ENCODE measurements around the gene SULT1C4.
"Not testable (repeated sequence)": the region's sequence is repeated elsewhere in the genome, so short reads cannot be mapped to it uniquely, and the experiment has no call there.

Gene SULT1C4

DNA sequence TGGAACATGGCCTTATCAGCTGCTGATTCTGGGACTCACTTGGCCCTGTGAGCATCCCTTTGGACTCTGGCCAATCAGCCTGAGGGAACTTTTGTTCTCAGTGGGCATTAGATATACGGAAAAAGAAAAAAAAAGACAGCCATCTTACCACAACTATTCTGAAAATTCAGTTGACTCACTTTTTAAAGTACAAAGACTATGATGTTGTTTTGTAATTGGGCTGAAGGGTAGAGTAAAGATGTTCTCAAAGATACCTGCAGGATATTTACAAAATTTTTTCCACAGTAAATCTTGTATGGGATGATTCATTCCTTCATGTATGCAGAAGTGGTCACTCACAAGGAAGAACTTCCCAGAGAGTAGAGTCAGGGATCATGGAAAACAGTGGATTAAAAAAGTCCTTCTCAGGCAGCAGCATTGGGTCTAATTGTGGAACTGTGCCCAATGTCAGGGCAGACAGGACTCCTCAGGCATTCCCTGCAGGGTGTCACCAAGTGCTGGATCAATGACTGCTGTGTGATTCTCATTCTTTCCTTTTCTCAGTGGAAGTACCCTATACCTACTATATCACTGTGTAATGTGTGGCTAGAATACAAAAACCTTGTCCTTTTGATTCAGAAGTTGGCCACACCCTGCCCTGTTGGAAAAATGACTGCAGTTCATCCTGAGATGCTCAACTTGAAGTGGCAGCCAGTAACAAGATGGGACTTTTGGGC lies 35.4 kb downstream of the SULT1C4 start:
- DNase-seq: no peak

DNA sequence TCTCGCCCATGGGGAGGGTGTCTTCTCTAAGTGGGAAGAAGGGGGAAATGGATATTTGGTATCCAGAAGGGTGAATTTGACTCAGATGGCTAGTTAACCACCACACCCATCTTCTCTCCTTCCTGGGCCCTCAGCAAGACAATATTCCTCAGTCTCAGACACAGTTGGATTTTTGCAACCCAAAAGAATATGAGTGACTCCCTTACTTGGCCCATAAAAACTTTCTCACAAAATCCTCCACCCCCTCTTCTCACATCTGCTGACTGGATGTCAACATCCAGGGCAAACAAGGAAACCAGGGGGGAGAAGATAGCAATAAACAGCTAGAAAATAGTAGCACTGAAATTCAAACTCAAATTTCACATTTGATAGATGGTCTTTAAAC lies 35.9 kb downstream of the SULT1C4 start:
- DNase-seq: no peak

DNA sequence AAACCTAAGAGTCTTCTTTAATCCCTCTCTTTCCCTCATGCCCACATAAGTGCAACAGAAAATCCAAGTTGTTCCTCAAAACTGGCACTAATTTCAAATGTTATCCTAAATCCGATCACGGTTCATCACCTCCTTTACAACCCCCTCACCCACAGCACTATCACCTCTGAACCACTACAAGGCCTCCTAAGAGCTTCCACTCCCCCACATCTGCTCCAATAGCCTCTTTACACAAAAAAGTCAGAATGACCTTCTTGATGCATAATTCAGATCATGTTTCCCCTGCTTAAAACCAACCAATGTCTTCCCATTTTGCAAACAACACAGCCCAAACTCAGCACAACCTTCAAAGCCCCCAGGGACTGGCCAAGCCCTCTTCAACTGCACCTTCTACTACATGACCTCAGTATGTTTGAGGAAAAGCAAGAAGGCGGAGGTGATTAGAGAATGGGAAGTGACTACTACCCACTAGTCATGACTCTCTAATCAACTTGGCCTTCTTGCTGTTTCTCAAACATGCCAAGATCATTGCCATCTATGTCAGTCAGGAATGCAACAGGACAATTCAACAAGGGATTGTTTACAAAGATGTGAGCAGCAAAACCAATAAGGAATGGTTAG lies 36.6 kb downstream of the SULT1C4 start:
- no peak for DNase-seq

DNA sequence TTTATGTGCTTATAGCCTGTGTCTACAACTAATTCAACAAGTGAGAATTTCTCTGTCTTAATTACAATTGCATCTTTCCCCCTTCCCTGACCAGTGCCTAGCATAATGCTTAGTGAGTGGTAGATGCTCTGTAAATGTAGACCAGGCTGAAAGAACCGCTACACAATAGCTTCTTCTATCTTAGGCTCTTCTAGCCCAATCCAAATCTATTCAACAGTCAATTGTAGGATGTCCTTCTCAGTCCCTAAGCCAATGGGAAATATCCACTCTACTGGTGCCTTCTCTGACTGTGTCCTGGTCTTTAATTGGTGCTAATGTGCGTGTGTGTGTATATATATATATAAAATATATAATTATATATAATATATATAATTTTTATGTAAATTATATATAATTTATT lies 37.2 kb downstream of the SULT1C4 start:
- no peak for DNase-seq

DNA sequence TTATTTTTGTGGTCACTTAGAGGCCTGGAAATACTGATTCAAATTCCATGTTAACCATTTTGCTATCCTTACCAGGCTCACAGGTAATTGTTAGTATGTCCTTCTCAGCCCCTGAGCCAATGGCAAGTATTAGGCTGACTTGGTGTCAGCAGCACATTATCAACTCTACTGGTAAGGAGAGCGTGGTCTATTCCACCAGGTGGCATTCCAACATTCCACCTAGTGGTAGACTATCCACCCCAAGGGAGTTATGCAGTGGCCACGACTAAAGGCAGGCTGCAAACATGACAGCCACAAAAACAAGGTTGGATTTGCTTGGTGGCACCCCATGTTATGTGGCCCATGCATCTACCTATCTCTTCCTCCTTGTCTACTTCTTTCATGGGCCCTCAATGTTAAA lies 39.5 kb downstream of the SULT1C4 start:
- no peak for DNase-seq

DNA sequence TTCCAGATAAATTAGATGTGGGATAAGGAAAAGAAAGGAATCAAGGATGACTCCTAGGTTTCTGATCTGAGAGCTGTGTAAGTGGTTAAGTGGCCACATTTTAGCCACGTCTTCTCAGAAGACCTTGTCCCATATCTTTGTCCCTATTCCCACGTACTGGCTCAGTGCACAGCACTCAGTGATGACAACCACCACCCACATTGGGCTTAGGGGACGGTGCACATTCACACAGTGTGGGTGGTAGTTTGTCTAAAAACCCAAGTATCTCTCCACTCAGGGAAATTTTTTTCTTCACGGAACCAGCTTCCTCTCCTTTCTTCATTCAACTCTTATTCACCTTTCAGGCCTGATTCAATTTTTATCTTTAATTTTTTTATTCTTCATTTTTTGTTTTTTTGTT lies 40.7 kb downstream of the SULT1C4 start:
- no peak for DNase-seq

DNA sequence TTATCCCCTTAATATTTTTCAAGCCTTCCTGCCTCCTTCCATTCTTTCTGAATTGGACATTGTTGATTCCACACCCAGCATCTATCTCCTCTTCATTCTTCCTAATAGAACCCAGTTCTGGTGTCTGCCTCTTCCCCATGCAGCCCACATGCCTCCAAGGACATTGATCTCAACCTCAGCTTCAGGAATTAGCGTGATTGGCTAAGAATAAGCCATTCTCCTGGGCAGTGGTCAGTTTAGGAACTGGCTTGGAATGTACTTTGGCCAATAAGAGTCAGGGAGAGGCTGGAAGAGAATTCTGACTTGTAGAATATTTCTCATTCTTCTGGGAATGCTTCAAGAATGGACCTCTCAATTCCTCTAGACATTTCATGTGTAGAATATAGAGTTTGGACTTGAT lies 45.3 kb downstream of the SULT1C4 start:
- DNase-seq: no peak

DNA sequence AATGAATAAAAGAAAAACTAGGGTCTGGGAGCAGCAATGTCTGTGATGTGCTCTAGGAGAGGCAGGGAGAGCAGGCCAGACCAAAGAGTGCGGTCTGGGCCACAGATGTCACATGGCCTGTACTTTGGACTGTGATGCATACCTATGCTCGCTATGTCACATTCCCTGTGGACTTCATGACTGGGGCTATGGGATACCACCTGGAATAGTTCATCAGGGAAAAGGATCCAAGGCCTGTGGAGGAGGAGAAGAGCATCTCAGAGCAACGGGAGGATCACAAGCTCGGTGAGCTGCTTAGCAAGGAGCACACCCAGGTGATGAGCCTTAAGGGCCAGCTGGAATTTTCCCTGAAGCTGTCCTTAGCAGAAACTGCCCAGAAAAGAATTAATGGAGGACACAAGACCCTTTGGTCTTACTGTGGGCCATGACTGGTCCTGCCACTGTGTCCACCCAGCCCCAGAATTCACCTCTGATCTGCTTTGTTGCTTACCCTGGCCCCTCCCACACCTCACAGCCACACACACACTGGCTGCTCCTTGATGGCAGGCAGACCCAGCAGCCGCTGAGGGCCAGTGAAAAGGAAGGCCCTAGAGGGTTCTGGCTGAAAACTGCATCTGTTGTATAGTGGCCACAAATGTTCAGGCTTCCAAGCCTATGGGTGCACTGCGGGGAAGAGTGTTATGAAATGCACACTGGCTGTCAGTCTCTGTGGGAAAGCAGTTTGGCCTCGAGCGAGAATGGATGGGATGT lies 45.9 kb downstream of the SULT1C4 start:
- no peak for DNase-seq

DNA sequence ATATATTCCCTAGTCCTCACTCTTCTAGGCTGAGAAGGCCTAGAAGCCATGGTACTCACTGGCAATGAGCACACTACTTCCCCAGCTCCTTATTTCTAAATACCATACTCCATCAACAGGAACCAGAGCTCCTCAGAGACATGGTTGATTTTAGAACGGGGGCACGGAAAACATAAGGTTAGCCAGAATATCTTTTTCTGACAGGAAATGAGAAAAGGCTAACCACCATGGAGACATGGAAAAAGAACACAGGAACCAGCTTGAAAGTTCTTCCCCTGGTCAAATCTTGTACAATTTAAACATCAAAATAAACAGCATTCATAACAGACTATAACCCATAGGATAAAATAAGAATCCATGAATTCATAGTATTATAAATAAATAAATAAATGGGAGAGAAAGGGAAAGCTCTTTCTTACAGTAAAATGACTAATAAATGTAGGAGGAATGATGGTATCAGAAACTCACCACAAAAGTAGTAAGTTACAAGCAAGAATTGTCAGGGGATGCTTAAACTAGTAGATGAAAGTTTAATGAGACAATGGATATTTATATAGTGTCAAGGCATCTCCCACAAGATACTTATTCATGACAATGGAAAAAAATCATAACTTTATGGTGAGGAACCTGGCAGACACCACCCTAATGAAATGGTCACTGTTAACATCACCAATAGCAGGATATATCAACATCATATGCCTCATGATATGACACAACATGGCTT lies 50.7 kb downstream of the SULT1C4 start:
- DNase-seq: no peak

DNA sequence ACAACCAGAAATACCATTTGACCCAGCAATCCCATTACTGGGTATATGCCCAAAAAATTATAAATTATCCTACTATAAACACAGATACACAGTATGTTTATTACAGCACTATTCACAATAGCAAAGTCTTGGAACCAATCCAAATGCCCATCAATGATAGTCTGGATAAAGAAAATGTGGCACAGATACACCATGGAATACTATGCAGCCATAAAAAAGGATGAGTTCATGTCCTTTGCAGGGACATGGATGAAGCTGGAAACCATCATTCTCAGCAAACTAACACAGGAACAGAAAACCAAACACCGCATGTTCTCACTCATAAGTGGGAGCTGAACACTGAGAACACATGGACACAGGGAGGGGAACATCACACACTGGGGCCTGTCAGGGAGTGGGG lies 57.8 kb downstream of the SULT1C4 start:
- not testable (repeated sequence) for DNase-seq

DNA sequence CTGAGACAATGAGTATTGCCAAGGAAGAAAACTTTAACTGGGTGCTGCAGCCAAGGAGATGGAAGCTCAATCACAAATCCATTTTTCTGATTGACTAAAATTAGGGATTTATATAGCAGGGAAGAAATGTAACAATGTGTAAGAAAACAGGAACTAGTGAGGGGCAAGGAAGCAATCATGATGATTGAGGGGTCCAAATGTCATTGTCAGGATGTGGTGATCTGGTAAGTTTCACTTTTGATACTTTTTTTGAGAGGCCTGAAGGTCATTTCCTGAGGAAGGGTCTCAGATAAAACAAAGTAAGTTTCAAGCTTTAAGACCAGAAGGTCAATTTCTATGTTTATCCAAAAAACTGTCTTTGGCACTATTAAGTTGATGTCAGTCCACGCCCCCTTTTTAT lies 59.2 kb downstream of the SULT1C4 start:
- DNase-seq: no peak

All from right kidney (tissue), 1 donor.